A549 (cell line): ENCODE measurements around the gene MAST3. TPM values are rescaled to one million over a fixed set of nuclear protein-coding genes. Genes with fewer than 3 reads are reported as not detected.

Experiments
- ATAC-seq, 2 experiments: fragments of 200-7000 bp in 1 of 2; fragments of >200 bp in 1 of 2; cut with Nextera tagmentation in 1 of 2; cut with Tn5 transposase in 1 of 2; 3 replicates each; pipeline versions ENCODE4 v1.8.0 to v1.9.1; 2018 to 2020; ENCODE audit warnings: mild to moderate bottlenecking in 1 of 2, moderate library complexity in 1 of 2
- CTCF ChIA-PET: fragments of 300-600 bp; sonication (Branson Sonifier 250); formaldehyde crosslinking; extraction: SDS; loops from one replicate; lab custom pipeline; 2021; ENCODE audit warnings: antibody characterized with exemption, inconsistent platforms; lab: Yijun Ruan, JAX
- POLR2A ChIA-PET: fragments of 350-600 bp; formaldehyde crosslinking; extraction: SDS; loops from one replicate; lab custom pipeline; 2021; ENCODE audit warnings: antibody characterized with exemption, inconsistent platforms; lab: Yijun Ruan, JAX
- DNase-seq, 2 experiments: peaks; one replicate each; pipeline versions ENCODE4 v3.0.0 to v3.0.0-alpha.2; 2011 to 2016; ENCODE audit warnings: low read depth in 1 of 2, low spot score in 1 of 2
- FAIRE-seq: peaks from 2 replicates; lab custom pipeline; 2011; peaks lifted over from hg19 to GRCh38; lab: Jason Lieb, UNC
- H3K27ac ChIP-seq, 2 experiments: fragments of >200 bp; sonication (Bioruptor Twin); formaldehyde crosslinking; 3 replicates each; pipeline ENCODE4 v1.5.1; 2016 to 2017
- H3K4me1 ChIP-seq: fragments of >200 bp; sonication (Bioruptor Twin); formaldehyde crosslinking; 3 replicates; pipeline ENCODE4 v1.6.1; 2016
- H3K4me2 ChIP-seq: fragments of >200 bp; sonication (Bioruptor Twin); formaldehyde crosslinking; 3 replicates; pipeline ENCODE4 v1.6.1; 2016
- H3K4me3 ChIP-seq: fragments of >200 bp; sonication (Bioruptor Twin); formaldehyde crosslinking; 3 replicates; pipeline ENCODE4 v1.5.1; 2016
- H3K9me3 ChIP-seq: fragments of >200 bp; sonication (Bioruptor Twin); formaldehyde crosslinking; 3 replicates; pipeline ENCODE4 v1.6.1; 2016
- CEBPB ChIP-seq, 2 experiments: fragments of >200 bp in 1 of 2; sonication (Bioruptor Twin) in 1 of 2; formaldehyde crosslinking in 1 of 2; IDR thresholded peaks; 2 replicates each; pipeline ENCODE4 v1.6.1; 2012 to 2016
- EHF ChIP-seq: fragments of 250-450 bp; sonication (Bioruptor Pico); IDR thresholded peaks from 2 replicates; pipeline ENCODE4 v1.5.0; 2020; ENCODE audit warnings: mild to moderate bottlenecking
- EHMT2 ChIP-seq: fragments of 200-600 bp; sonication (generic); IDR thresholded peaks from 2 replicates; pipeline ENCODE4 v1.6.1; 2016; ENCODE audit warnings: antibody characterized with exemption, low read depth, mild to moderate bottlenecking, moderate library complexity
- FOSL2 ChIP-seq, 2 experiments: fragments of 450-650 bp in 1 of 2; fragments of >200 bp in 1 of 2; sonication (Bioruptor Twin) in 1 of 2; formaldehyde crosslinking; IDR thresholded peaks; 2 replicates each; pipeline versions ENCODE4 v1.5.0 to v1.6.1; 2016 to 2020; ENCODE audit warnings: mild to moderate bottlenecking in 1 of 2, moderate library complexity in 1 of 2
- HOXA7 ChIP-seq: fragments of 250-450 bp; sonication (Bioruptor Pico); IDR thresholded peaks from 2 replicates; pipeline ENCODE4 v1.5.0; 2020; ENCODE audit warnings: mild to moderate bottlenecking, moderate library complexity
- HOXB13 ChIP-seq: fragments of 250-450 bp; sonication (Bioruptor Pico); IDR thresholded peaks from 2 replicates; pipeline ENCODE4 v1.5.0; 2020; ENCODE audit warnings: low read depth, mild to moderate bottlenecking, moderate library complexity
- HOXB5 ChIP-seq: fragments of 250-450 bp; sonication (Bioruptor Pico); IDR thresholded peaks from 2 replicates; pipeline ENCODE4 v1.5.0; 2020; ENCODE audit warnings: mild to moderate bottlenecking, moderate library complexity
- JUN ChIP-seq, 2 experiments: fragments of >200 bp; sonication (Bioruptor Twin); formaldehyde crosslinking; IDR thresholded peaks; 2 replicates in 1 of 2; 3 replicates in 1 of 2; pipeline ENCODE4 v1.6.1; 2016 to 2017
- KDM1A ChIP-seq: fragments of 200-600 bp; sonication (generic); IDR thresholded peaks from 2 replicates; pipeline ENCODE4 v1.6.1; 2016; ENCODE audit warnings: low read depth, mild to moderate bottlenecking
- KDM5A ChIP-seq: fragments of 200-600 bp; sonication (generic); IDR thresholded peaks from 2 replicates; pipeline ENCODE4 v1.6.1; 2016; ENCODE audit warnings: antibody characterized with exemption, mild to moderate bottlenecking
- MAFK ChIP-seq: fragments of 450-650 bp; IDR thresholded peaks from 2 replicates; pipeline ENCODE4 v1.6.1; 2014; ENCODE audit not compliant: partially characterized antibody
- MAZ ChIP-seq: fragments of 150-350 bp; IDR thresholded peaks from 2 replicates; pipeline ENCODE4 v1.6.1; 2014; ENCODE audit warnings: antibody characterized with exemption, low read depth, low read length, borderline replicate concordance
- MYC ChIP-seq: IDR thresholded peaks from 2 replicates; pipeline ENCODE4 v1.6.1; 2012; ENCODE audit warnings: mild to moderate bottlenecking, inconsistent platforms, low read length, improper control_type of control experiment, borderline replicate concordance
- NR3C1 ChIP-seq: fragments of >200 bp; sonication (Bioruptor Twin); formaldehyde crosslinking; IDR thresholded peaks from 3 replicates; pipeline ENCODE4 v1.6.1; 2017
- PHF8 ChIP-seq: fragments of 200-600 bp; sonication (generic); IDR thresholded peaks from 2 replicates; pipeline ENCODE4 v1.6.1; 2016; ENCODE audit warnings: low read depth, mild to moderate bottlenecking, antibody characterized with exemption, moderate library complexity, borderline replicate concordance
- POLR2A ChIP-seq: IDR thresholded peaks from 2 replicates; pipeline ENCODE4 v1.6.1; 2012; ENCODE audit warnings: mild to moderate bottlenecking, low read length
- POLR2AphosphoS2 ChIP-seq: conservative IDR thresholded peaks from 2 replicates; pipeline ENCODE4 v1.6.1; 2012; ENCODE audit warnings: low read length, improper control_type of control experiment, inconsistent platforms
- RARB ChIP-seq: fragments of 250-450 bp; sonication (Bioruptor Pico); IDR thresholded peaks from 2 replicates; pipeline ENCODE4 v1.8.0; 2021; ENCODE audit warnings: mild to moderate bottlenecking, moderate library complexity
- RFX5 ChIP-seq: fragments of 450-650 bp; IDR thresholded peaks from 2 replicates; pipeline ENCODE4 v1.7.1; 2014; ENCODE audit warnings: antibody characterized with exemption, mild to moderate bottlenecking, moderate library complexity
- SMC3 ChIP-seq: fragments of >200 bp; sonication (Bioruptor Twin); formaldehyde crosslinking; IDR thresholded peaks from 3 replicates; pipeline ENCODE4 v1.6.1; 2018; ENCODE audit warnings: inconsistent platforms
- ZFP36 ChIP-seq: fragments of 450-650 bp; IDR thresholded peaks from 2 replicates; pipeline ENCODE4 v1.6.1; 2014; ENCODE audit warnings: borderline replicate concordance; ENCODE audit not compliant: partially characterized antibody
- WGBS: methylation state at CpG from one replicate; pipeline ENCODE4 v1.1.6; 2017; ENCODE audit errors: missing lambda C conversion rate; 5-methylcytosine and 5-hydroxymethylcytosine counted together
- polyA plus RNA-seq, 4 experiments: library from polyadenylated mRNA; depleted of rRNA in 3 of 4; stranded (reverse); fragments of >200 nt; fragmentation: RNase III in 1 of 4; extraction: RNeasy Plus Mini Kit Qiagen cat#74134 plus additional on column Dnase treatment in 1 of 4; gene quantifications; 2 replicates in 3 of 4; 3 replicates in 1 of 4; pipeline ENCODE4 v1.2.3, GENCODE V29; 2011 to 2017
- TF ChIP-seq, protein P1 (sequence below): IDR thresholded peaks from 2 replicates; pipeline ENCODE4 v1.6.1; 2012
- TF ChIP-seq, protein P2 (sequence below): fragments of >200 bp; sonication (Bioruptor Twin); formaldehyde crosslinking; IDR thresholded peaks from 3 replicates; pipeline ENCODE4 v1.5.1; 2016
- TF ChIP-seq, protein P3 (sequence below): fragments of 200-600 bp; sonication (generic); IDR thresholded peaks from 2 replicates; pipeline ENCODE4 v1.6.1; 2016; ENCODE audit warnings: antibody characterized with exemption, mild to moderate bottlenecking, moderate library complexity
- TF ChIP-seq, protein P4 (sequence below): IDR thresholded peaks from 2 replicates; pipeline ENCODE4 v1.6.1; 2012; ENCODE audit warnings: low read depth, borderline replicate concordance
- TF ChIP-seq, protein P5 (sequence below): fragments of 150-350 bp; IDR thresholded peaks from 2 replicates; pipeline ENCODE4 v1.6.1; 2014; ENCODE audit warnings: low read depth, mild to moderate bottlenecking, low read length
- TF ChIP-seq, protein P6 (sequence below): fragments of 250-450 bp; sonication (Bioruptor Pico); IDR thresholded peaks from 2 replicates; pipeline ENCODE4 v1.5.0; 2020; ENCODE audit warnings: low read depth, mild to moderate bottlenecking, moderate library complexity

MAST3 gene
- polyA plus RNA-seq, 2 of the 4 experiments (the other 2 are of a cell fraction): 1.3 to 2.5 TPM

DNA sequence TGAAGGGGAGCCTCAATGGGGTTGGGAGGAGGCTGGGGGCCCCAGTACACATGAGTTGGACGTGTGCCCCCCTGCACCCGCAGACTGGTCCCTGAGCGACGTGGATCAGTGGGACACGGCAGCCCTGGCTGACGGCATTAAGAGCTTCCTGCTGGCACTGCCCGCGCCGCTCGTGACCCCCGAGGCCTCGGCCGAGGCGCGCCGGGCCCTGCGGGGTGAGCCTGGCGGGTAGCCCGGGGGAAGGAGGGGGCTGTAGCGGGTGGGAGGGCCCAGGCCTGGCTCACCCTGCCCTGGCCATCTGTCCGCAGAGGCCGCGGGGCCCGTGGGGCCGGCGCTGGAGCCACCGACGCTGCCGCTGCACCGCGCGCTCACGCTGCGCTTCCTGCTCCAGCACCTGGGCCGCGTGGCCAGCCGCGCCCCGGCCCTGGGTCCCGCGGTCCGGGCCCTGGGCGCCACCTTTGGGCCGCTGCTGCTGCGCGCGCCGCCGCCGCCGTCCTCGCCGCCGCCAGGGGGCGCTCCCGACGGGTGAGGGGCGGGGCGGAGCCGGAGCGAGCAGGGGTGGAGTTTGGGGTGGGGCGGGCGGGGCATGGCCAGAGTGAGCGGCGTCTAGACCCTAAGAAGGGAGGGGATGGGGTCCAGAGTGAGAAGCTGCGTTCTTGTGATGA is 63.5 kb downstream of the MAST3 start:
- ChIA-PET CTCF (interaction anchor here (0.5 to 2.4 kb wide), 21 partner anchors 9 to 418 kb away, joined by 3 to 20 read pairs (median 4); no protein-coding TSS in a partner anchor), POLR2A (interaction anchor here (0.8 kb wide), 1 partner anchor 9 kb away, joined by 3 read pairs; no protein-coding TSS in a partner anchor)
- peak overlapping the region; percentile 91 to 96 for H3K27ac ChIP-seq
- TF ChIP-seq POLR2A (peak; percentile 37), CEBPB (IDR thresholded peaks at IDR 0.05) (no peak), MAFK (no peak), PHF8 (no peak), HOXA7 (no peak), EHF (no peak), RARB (CRISPR knock-in tag) (no peak), NR3C1 (no peak), JUN (IDR thresholded peaks at IDR 0.05) (peak in 1 of 2 experiments; percentile 24; a peak in 1 of 5 replicates), EHMT2 (no peak), ZFP36 (no peak), MAZ (0 out of 2 replicates have a peak, but pooled peaks have one; percentile 43), SMC3 (peak; percentile 51)
- TF ChIP-seq, protein P1, sequence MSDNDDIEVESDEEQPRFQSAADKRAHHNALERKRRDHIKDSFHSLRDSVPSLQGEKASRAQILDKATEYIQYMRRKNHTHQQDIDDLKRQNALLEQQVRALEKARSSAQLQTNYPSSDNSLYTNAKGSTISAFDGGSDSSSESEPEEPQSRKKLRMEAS: 0 out of 2 replicates have a peak, but pooled peaks have one; percentile 18
- TF ChIP-seq, protein P2, sequence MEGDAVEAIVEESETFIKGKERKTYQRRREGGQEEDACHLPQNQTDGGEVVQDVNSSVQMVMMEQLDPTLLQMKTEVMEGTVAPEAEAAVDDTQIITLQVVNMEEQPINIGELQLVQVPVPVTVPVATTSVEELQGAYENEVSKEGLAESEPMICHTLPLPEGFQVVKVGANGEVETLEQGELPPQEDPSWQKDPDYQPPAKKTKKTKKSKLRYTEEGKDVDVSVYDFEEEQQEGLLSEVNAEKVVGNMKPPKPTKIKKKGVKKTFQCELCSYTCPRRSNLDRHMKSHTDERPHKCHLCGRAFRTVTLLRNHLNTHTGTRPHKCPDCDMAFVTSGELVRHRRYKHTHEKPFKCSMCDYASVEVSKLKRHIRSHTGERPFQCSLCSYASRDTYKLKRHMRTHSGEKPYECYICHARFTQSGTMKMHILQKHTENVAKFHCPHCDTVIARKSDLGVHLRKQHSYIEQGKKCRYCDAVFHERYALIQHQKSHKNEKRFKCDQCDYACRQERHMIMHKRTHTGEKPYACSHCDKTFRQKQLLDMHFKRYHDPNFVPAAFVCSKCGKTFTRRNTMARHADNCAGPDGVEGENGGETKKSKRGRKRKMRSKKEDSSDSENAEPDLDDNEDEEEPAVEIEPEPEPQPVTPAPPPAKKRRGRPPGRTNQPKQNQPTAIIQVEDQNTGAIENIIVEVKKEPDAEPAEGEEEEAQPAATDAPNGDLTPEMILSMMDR: peak; percentile 91
- TF ChIP-seq, protein P3, sequence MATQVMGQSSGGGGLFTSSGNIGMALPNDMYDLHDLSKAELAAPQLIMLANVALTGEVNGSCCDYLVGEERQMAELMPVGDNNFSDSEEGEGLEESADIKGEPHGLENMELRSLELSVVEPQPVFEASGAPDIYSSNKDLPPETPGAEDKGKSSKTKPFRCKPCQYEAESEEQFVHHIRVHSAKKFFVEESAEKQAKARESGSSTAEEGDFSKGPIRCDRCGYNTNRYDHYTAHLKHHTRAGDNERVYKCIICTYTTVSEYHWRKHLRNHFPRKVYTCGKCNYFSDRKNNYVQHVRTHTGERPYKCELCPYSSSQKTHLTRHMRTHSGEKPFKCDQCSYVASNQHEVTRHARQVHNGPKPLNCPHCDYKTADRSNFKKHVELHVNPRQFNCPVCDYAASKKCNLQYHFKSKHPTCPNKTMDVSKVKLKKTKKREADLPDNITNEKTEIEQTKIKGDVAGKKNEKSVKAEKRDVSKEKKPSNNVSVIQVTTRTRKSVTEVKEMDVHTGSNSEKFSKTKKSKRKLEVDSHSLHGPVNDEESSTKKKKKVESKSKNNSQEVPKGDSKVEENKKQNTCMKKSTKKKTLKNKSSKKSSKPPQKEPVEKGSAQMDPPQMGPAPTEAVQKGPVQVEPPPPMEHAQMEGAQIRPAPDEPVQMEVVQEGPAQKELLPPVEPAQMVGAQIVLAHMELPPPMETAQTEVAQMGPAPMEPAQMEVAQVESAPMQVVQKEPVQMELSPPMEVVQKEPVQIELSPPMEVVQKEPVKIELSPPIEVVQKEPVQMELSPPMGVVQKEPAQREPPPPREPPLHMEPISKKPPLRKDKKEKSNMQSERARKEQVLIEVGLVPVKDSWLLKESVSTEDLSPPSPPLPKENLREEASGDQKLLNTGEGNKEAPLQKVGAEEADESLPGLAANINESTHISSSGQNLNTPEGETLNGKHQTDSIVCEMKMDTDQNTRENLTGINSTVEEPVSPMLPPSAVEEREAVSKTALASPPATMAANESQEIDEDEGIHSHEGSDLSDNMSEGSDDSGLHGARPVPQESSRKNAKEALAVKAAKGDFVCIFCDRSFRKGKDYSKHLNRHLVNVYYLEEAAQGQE: no peak
- TF ChIP-seq, protein P4, sequence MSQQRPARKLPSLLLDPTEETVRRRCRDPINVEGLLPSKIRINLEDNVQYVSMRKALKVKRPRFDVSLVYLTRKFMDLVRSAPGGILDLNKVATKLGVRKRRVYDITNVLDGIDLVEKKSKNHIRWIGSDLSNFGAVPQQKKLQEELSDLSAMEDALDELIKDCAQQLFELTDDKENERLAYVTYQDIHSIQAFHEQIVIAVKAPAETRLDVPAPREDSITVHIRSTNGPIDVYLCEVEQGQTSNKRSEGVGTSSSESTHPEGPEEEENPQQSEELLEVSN: no peak
- TF ChIP-seq, protein P5, sequence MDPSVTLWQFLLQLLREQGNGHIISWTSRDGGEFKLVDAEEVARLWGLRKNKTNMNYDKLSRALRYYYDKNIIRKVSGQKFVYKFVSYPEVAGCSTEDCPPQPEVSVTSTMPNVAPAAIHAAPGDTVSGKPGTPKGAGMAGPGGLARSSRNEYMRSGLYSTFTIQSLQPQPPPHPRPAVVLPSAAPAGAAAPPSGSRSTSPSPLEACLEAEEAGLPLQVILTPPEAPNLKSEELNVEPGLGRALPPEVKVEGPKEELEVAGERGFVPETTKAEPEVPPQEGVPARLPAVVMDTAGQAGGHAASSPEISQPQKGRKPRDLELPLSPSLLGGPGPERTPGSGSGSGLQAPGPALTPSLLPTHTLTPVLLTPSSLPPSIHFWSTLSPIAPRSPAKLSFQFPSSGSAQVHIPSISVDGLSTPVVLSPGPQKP: no peak
- H3K4me1 ChIP-seq: peaks cover 22% of the 10 kb centered on the region
- ATAC-seq (peak; percentile 80 to 83), FAIRE-seq (no peak), DNase-seq (peak; percentile 57 to 62)
- WGBS: 0% methylated on average over 2 of the region's 66 CpGs
- peak overlapping the region; percentile 42 for H3K4me3 ChIP-seq
- no peaks in the 10 kb centered on the region for H3K9me3 ChIP-seq
- H3K4me2 ChIP-seq: peak overlapping the region; percentile 96

DNA sequence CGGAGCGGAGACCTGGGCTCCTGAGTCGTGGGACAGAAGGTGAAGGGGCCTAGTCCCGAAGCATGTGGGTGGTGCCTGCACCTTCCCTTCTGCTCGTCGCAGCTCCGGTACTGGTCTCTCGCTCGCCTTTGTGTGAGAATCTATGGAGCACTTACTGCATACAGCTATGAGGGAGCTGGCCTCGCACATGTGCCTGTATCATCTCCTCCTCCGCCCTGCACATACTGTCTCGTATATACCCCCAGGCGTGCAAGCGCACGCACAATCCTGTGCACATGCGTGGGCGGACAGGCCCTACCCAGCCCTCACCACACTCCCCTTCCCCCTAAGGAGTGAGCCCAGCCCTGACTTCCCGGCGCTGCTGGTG is 64.0 kb downstream of the MAST3 start:
- H3K27ac ChIP-seq: peak overlapping the region in 1 of 2 experiments; percentile 96; a peak in 2 of 6 replicates
- no peaks in the 10 kb centered on the region for H3K9me3 ChIP-seq
- peaks cover 20% of the 10 kb centered on the region for H3K4me1 ChIP-seq
- peak overlapping the region; percentile 96 for H3K4me2 ChIP-seq
- POLR2A ChIA-PET: interaction anchor here (0.8 kb wide), 1 partner anchor 9 kb away, joined by 3 read pairs; no protein-coding TSS in a partner anchor
- peak overlapping the region; percentile 42; the same call in 2 of the 3 replicates for H3K4me3 ChIP-seq
- DNase-seq: no peak
- no peak for FAIRE-seq
- WGBS: 70% methylated on average over 18 of the region's 19 CpGs
- CTCF ChIA-PET: interaction anchor here (0.6 to 2.4 kb wide), 10 partner anchors 10 to 221 kb away, joined by 3 to 20 read pairs (median 4); no protein-coding TSS in a partner anchor
- ATAC-seq: peak; percentile 16 to 41; a peak in 4 of 6 replicates
- TF ChIP-seq RFX5: no peak
- TF ChIP-seq KDM1A: no peak
- TF ChIP-seq MYC: no peak
- no peak for TF ChIP-seq POLR2AphosphoS2
- TF ChIP-seq HOXB13 (CRISPR knock-in tag): no peak
- TF ChIP-seq, protein P4: no peak
- no peak for TF ChIP-seq FOSL2 (IDR thresholded peaks at IDR 0.05)
- no peak for TF ChIP-seq FOSL2 (CRISPR knock-in tag; IDR thresholded peaks at IDR 0.05)
- no peak for TF ChIP-seq KDM5A
- TF ChIP-seq HOXB5 (CRISPR knock-in tag): no peak
- TF ChIP-seq, protein P6, sequence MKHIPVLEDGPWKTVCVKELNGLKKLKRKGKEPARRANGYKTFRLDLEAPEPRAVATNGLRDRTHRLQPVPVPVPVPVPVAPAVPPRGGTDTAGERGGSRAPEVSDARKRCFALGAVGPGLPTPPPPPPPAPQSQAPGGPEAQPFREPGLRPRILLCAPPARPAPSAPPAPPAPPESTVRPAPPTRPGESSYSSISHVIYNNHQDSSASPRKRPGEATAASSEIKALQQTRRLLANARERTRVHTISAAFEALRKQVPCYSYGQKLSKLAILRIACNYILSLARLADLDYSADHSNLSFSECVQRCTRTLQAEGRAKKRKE (CRISPR knock-in tag): no peak
- no peak for TF ChIP-seq PHF8
